Measurements from ENCODE around the gene C11orf54. TPM values are rescaled to one million over a fixed set of nuclear protein-coding genes. Genes with fewer than 3 reads are reported as not detected.

The C11orf54 gene
- total and polyA plus RNA-seq, 2 donors (not counting 3 experiments of a cell fraction or from before 2014, with no cell fraction given), result 4.2 to 18.7 TPM

GRCh38 chr11:93697611-93698010 is 43.9 kb upstream of the C11orf54 start:
- ChIA-PET POLR2A (no interaction called here), CTCF (no interaction called here)
- Histone ChIP-seq H3K79me2 (ENCODE audit: control insufficient read depth, insufficient read depth, low read length) (peaks cover 2% of the 10 kb centered on the region), H3K4me1 (ENCODE audit: control insufficient read depth, extremely low read depth, insufficient read depth, low read length) (no peaks in the 10 kb centered on the region), H2AFZ (ENCODE audit: low read depth, low read length) (no peak overlapping the region), H3K9me1 (replicated peaks; ENCODE audit: control insufficient read depth, extremely low read depth, insufficient read depth, low read length) (no peaks in the 10 kb centered on the region), H3K27me3 (ENCODE audit: control insufficient read depth in 2 of 2, insufficient read depth in 2 of 2, low read length in 2 of 2) (no peaks in the 10 kb centered on the region), H3K36me3 (ENCODE audit: control insufficient read depth in 2 of 2, extremely low read depth in 1 of 2, insufficient read depth in 2 of 2, low read length in 2 of 2) (peaks cover 9 to 26% of the 10 kb centered on the region in 2 experiments), H3K9ac (replicated peaks; ENCODE audit: extremely low read depth, insufficient read depth, low read length) (no peak overlapping the region), H3K4me3 (replicated peaks in 1 of 3; ENCODE audit: insufficient read depth in 1 of 3, low read depth in 1 of 3, low read length in 3 of 3) (no peak overlapping the region), H3K27ac (ENCODE audit: insufficient read depth, low read depth, low read length) (no peak overlapping the region), H3K9me3 (replicated peaks; ENCODE audit: control insufficient read depth, insufficient read depth, low read length) (no peaks in the 10 kb centered on the region), H3K4me2 (ENCODE audit: insufficient read depth, low read length) (no peak overlapping the region), H4K20me1 (replicated peaks; ENCODE audit: control insufficient read depth, extremely low read depth, insufficient read depth, low read length) (no peaks in the 10 kb centered on the region)
- dilution Hi-C loops (cut with MboI; ENCODE audit: extremely low pct_ligation_motif_present, low sequenced_read_pairs) (no loop called here), intact Hi-C loops (cut with micrococcal nuclease) (no loop called here)
- DNase-seq (ENCODE audit: low read depth, low spot score) (no peak), FAIRE-seq (no peak)
- BruUV-seq (replicated peaks), result no TSS peak
- TF ChIP-seq JUN (IDR thresholded peaks at IDR 0.05; ENCODE audit: borderline replicate concordance, insufficient read depth, insufficient read length, low read depth) (no peak), MAX (IDR thresholded peaks at IDR 0.05; ENCODE audit: insufficient read depth, insufficient read length) (no peak), FOS (IDR thresholded peaks at IDR 0.05; ENCODE audit: borderline replicate concordance, insufficient read depth, low read length) (no peak), GATA2 (IDR thresholded peaks at IDR 0.05; ENCODE audit: insufficient read depth, insufficient read length, low read depth, low read length) (no peak), POLR2A (IDR thresholded peaks at IDR 0.05; ENCODE audit: low read depth, low read length) (no peak), MYC (IDR thresholded peaks at IDR 0.05; ENCODE audit: low read depth, low read length) (no peak), EZH2 (IDR thresholded peaks at IDR 0.05; ENCODE audit: borderline replicate concordance, low read depth, low read length, severe bottlenecking) (no peak)

GRCh38 chr11:93700830-93701229 is 40.6 kb upstream of the C11orf54 start:
- no peak overlapping the region for H3K27ac ChIP-seq (ENCODE audit: insufficient read depth, low read depth, low read length)
- DNase-seq (ENCODE audit: low read depth, low spot score) (no peak), FAIRE-seq (no peak)
- H2AFZ ChIP-seq (ENCODE audit: low read depth, low read length), result no peak overlapping the region
- no peak overlapping the region for H3K4me2 ChIP-seq (ENCODE audit: insufficient read depth, low read length)
- no peaks in the 10 kb centered on the region for H3K4me1 ChIP-seq (ENCODE audit: control insufficient read depth, extremely low read depth, insufficient read depth, low read length)
- intact Hi-C loops (cut with micrococcal nuclease), result no loop called here
- H3K27me3 ChIP-seq (ENCODE audit: control insufficient read depth in 2 of 2, insufficient read depth in 2 of 2, low read length in 2 of 2), result no peaks in the 10 kb centered on the region
- no peak overlapping the region for H3K9ac ChIP-seq (replicated peaks; ENCODE audit: extremely low read depth, insufficient read depth, low read length)
- H3K79me2 ChIP-seq (ENCODE audit: control insufficient read depth, insufficient read depth, low read length), result peaks cover 2% of the 10 kb centered on the region
- BruUV-seq (replicated peaks), result no TSS peak
- peaks cover 10 to 27% of the 10 kb centered on the region in 2 experiments for H3K36me3 ChIP-seq (ENCODE audit: control insufficient read depth in 2 of 2, extremely low read depth in 1 of 2, insufficient read depth in 2 of 2, low read length in 2 of 2)
- ChIA-PET CTCF (no interaction called here), POLR2A (no interaction called here)
- H3K4me3 ChIP-seq (replicated peaks in 1 of 3; ENCODE audit: insufficient read depth in 1 of 3, low read depth in 1 of 3, low read length in 3 of 3), result no peak overlapping the region
- no peaks in the 10 kb centered on the region for H3K9me3 ChIP-seq (replicated peaks; ENCODE audit: control insufficient read depth, insufficient read depth, low read length)
- TF ChIP-seq GATA2 (IDR thresholded peaks at IDR 0.05; ENCODE audit: insufficient read depth, insufficient read length, low read depth, low read length) (no peak), MYC (IDR thresholded peaks at IDR 0.05; ENCODE audit: low read depth, low read length) (no peak), EZH2 (IDR thresholded peaks at IDR 0.05; ENCODE audit: borderline replicate concordance, low read depth, low read length, severe bottlenecking) (no peak), MAX (IDR thresholded peaks at IDR 0.05; ENCODE audit: insufficient read depth, insufficient read length) (no peak), FOS (IDR thresholded peaks at IDR 0.05; ENCODE audit: borderline replicate concordance, insufficient read depth, low read length) (no peak), POLR2A (IDR thresholded peaks at IDR 0.05; ENCODE audit: low read depth, low read length) (no peak), CTCF (IDR thresholded peaks at IDR 0.05; ENCODE audit: extremely low read depth in 1 of 2, insufficient read depth in 1 of 2, low read depth in 1 of 2, low read length in 2 of 2) (no peak), JUN (IDR thresholded peaks at IDR 0.05; ENCODE audit: borderline replicate concordance, insufficient read depth, insufficient read length, low read depth) (no peak), POLR2AphosphoS5 (IDR thresholded peaks at IDR 0.05; ENCODE audit: insufficient read depth, low read depth, low read length) (no peak)
- dilution Hi-C loops (cut with MboI; ENCODE audit: extremely low pct_ligation_motif_present, low sequenced_read_pairs), result no loop called here
- no peaks in the 10 kb centered on the region for H3K9me1 ChIP-seq (replicated peaks; ENCODE audit: control insufficient read depth, extremely low read depth, insufficient read depth, low read length)
- H4K20me1 ChIP-seq (replicated peaks; ENCODE audit: control insufficient read depth, extremely low read depth, insufficient read depth, low read length), result no peaks in the 10 kb centered on the region
